WTC11 (cell line): ENCODE data around the gene CLIC3. TPM values are rescaled to one million over a fixed set of nuclear protein-coding genes. Genes with fewer than 3 reads are reported as not detected.

Source experiments
- ATAC-seq: fragments of 200-7000 bp; cut with Tn5 transposase; 2 replicates; pipeline ENCODE4 v1.10.0; 2021; ENCODE audit warnings: mild to moderate bottlenecking, moderate library complexity
- CTCF ChIA-PET: fragments of 300-600 bp; sonication (Branson Sonifier 250); formaldehyde crosslinking; loops from one replicate; lab custom pipeline; 2021; ENCODE audit warnings: antibody characterized with exemption; lab: Charles Lee
- POLR2A ChIA-PET: fragments of 350-600 bp; sonication (Branson Sonifier 250); formaldehyde crosslinking; loops from one replicate; lab custom pipeline; 2021; ENCODE audit warnings: antibody characterized with exemption; lab: Charles Lee
- DNase-seq: peaks from one replicate; pipeline ENCODE4 v3.0.0; 2021; ENCODE audit warnings: low spot score
- H3K27ac Mint-ChIP-seq: 2 replicates; pipeline ENCODE4 v1.8.0; 2021; ENCODE audit warnings: mixed read lengths
- H3K27me3 Mint-ChIP-seq: 2 replicates; pipeline ENCODE4 v1.8.0; 2021; ENCODE audit warnings: low read depth, mild to moderate bottlenecking, moderate library complexity, mixed read lengths
- H3K36me3 Mint-ChIP-seq: 2 replicates; pipeline ENCODE4 v1.8.0; 2021; ENCODE audit warnings: mixed read lengths
- H3K4me1 Mint-ChIP-seq: 2 replicates; pipeline ENCODE4 v1.8.0; 2022; ENCODE audit warnings: mixed read lengths
- H3K4me3 Mint-ChIP-seq: 2 replicates; pipeline ENCODE4 v1.8.0; 2021; ENCODE audit warnings: mild to moderate bottlenecking, moderate library complexity, mixed read lengths
- H3K9me3 Mint-ChIP-seq: 2 replicates; pipeline ENCODE4 v1.8.0; 2021; ENCODE audit warnings: mixed read lengths
- ATF6 ChIP-seq: sonication (generic); formaldehyde crosslinking; IDR thresholded peaks from 2 replicates; pipeline ENCODE4 v1.8.1; 2023; ENCODE audit warnings: mild to moderate bottlenecking, missing genetic modification reagents
- ESRRA ChIP-seq: sonication (generic); formaldehyde crosslinking; IDR thresholded peaks from 2 replicates; pipeline ENCODE4 v1.8.1; 2022; ENCODE audit warnings: mild to moderate bottlenecking, missing genetic modification reagents, borderline replicate concordance
- GABPB1 ChIP-seq: sonication (generic); formaldehyde crosslinking; IDR thresholded peaks from 2 replicates; pipeline ENCODE4 v1.8.1; 2023; ENCODE audit warnings: mild to moderate bottlenecking, missing genetic modification reagents
- GRHL2 ChIP-seq: fragments of 250-450 bp; sonication (Bioruptor Pico); IDR thresholded peaks from 2 replicates; pipeline ENCODE4 v1.8.0; 2022; ENCODE audit warnings: mild to moderate bottlenecking, moderate library complexity; ENCODE audit not compliant: insufficient replicate concordance, severe bottlenecking
- HMGXB4 ChIP-seq: sonication (generic); formaldehyde crosslinking; IDR thresholded peaks from 2 replicates; pipeline ENCODE4 v1.8.1; 2023; ENCODE audit warnings: mild to moderate bottlenecking, moderate library complexity, missing genetic modification reagents
- JUN ChIP-seq: sonication (generic); formaldehyde crosslinking; IDR thresholded peaks from 2 replicates; pipeline ENCODE4 v1.8.0; 2023; ENCODE audit warnings: mild to moderate bottlenecking, missing genetic modification reagents
- MYBL2 ChIP-seq: sonication (generic); formaldehyde crosslinking; IDR thresholded peaks from 2 replicates; pipeline ENCODE4 v1.8.1; 2023; ENCODE audit warnings: mild to moderate bottlenecking, moderate library complexity, missing genetic modification reagents
- SMAD3 ChIP-seq: sonication (generic); formaldehyde crosslinking; IDR thresholded peaks from 2 replicates; pipeline ENCODE4 v1.8.0; 2022; ENCODE audit warnings: missing genetic modification reagents, mild to moderate bottlenecking, borderline replicate concordance
- SMAD4 ChIP-seq: sonication (generic); formaldehyde crosslinking; IDR thresholded peaks from 2 replicates; pipeline ENCODE4 v1.8.0; 2022; ENCODE audit warnings: mild to moderate bottlenecking, missing genetic modification reagents
- SP1 ChIP-seq: sonication (generic); formaldehyde crosslinking; conservative IDR thresholded peaks from 2 replicates; pipeline ENCODE4 v1.8.1; 2022; ENCODE audit warnings: missing genetic modification reagents
- TEAD1 ChIP-seq: sonication (generic); formaldehyde crosslinking; IDR thresholded peaks from 2 replicates; pipeline ENCODE4 v1.8.0; 2022; ENCODE audit warnings: mild to moderate bottlenecking, missing genetic modification reagents
- TP53 ChIP-seq: sonication (generic); formaldehyde crosslinking; IDR thresholded peaks from 2 replicates; pipeline ENCODE4 v1.8.1; 2023; ENCODE audit warnings: mild to moderate bottlenecking, missing genetic modification reagents
- USF2 ChIP-seq: sonication (generic); formaldehyde crosslinking; IDR thresholded peaks from 2 replicates; pipeline ENCODE4 v1.8.1; 2023; ENCODE audit warnings: mild to moderate bottlenecking, missing genetic modification reagents, moderate library complexity
- ZNF219 ChIP-seq: sonication (generic); formaldehyde crosslinking; IDR thresholded peaks from 2 replicates; pipeline ENCODE4 v1.8.0; 2023; ENCODE audit warnings: missing genetic modification reagents, mild to moderate bottlenecking, borderline replicate concordance
- total RNA-seq: library from RNA; stranded (reverse); gene quantifications from 3 replicates; pipeline ENCODE4 v1.2.3, GENCODE V29; 2021
- TF ChIP-seq, protein P1 (sequence below): fragments of 250-450 bp; sonication (Bioruptor Pico); IDR thresholded peaks from 2 replicates; pipeline ENCODE4 v1.9.0; 2021; ENCODE audit warnings: moderate library complexity, mild to moderate bottlenecking, inconsistent platforms, borderline replicate concordance
- TF ChIP-seq, protein P2 (sequence below): sonication (generic); formaldehyde crosslinking; IDR thresholded peaks from 2 replicates; pipeline ENCODE4 v1.8.0; 2023; ENCODE audit warnings: missing genetic modification reagents
- TF ChIP-seq, protein P3 (sequence below): sonication (generic); formaldehyde crosslinking; conservative IDR thresholded peaks from 2 replicates; pipeline ENCODE4 v1.8.1; 2022; ENCODE audit warnings: mild to moderate bottlenecking, missing genetic modification reagents
- TF ChIP-seq, protein P4 (sequence below): sonication (generic); formaldehyde crosslinking; IDR thresholded peaks from 2 replicates; pipeline ENCODE4 v1.8.1; 2022; ENCODE audit warnings: low read depth, mild to moderate bottlenecking, moderate library complexity, missing genetic modification reagents, borderline replicate concordance
- TF ChIP-seq, protein P5 (sequence below): sonication (generic); formaldehyde crosslinking; IDR thresholded peaks from 2 replicates; pipeline ENCODE4 v1.8.1; 2023; ENCODE audit warnings: mild to moderate bottlenecking, missing genetic modification reagents, borderline replicate concordance
- TF ChIP-seq, protein P6 (sequence below): sonication (generic); formaldehyde crosslinking; IDR thresholded peaks from 2 replicates; pipeline ENCODE4 v1.8.1; 2022; ENCODE audit warnings: mild to moderate bottlenecking, missing genetic modification reagents, moderate library complexity, borderline replicate concordance

Gene CLIC3
- total RNA-seq, 1 experiment from 2014 or later, result 0.31 TPM

GRCh38 chr9:137037035-137037434 is 40.7 kb upstream of the CLIC3 start:
- no peak for ATAC-seq
- CTCF ChIA-PET, result interaction anchor here (0.8 to 4.9 kb wide), 6 partner anchors 8 to 200 kb away, joined by 3 to 117 read pairs (median 14); partner anchors contain the start of genes NPDC1, PTGDS and SSNA1
- POLR2A ChIA-PET, result no interaction called here
- Mint-ChIP-seq H3K27ac (no peak overlapping the region), H3K4me1 (no peaks in the 10 kb centered on the region), H3K9me3 (no peaks in the 10 kb centered on the region), H3K36me3 (peaks cover 5% of the 10 kb centered on the region; the same call in 1 of the 2 replicates), H3K27me3 (no peaks in the 10 kb centered on the region), H3K4me3 (no peak overlapping the region)
- DNase-seq, result no peak
- no peak for TF ChIP-seq ATF6
- TF ChIP-seq, protein P1, sequence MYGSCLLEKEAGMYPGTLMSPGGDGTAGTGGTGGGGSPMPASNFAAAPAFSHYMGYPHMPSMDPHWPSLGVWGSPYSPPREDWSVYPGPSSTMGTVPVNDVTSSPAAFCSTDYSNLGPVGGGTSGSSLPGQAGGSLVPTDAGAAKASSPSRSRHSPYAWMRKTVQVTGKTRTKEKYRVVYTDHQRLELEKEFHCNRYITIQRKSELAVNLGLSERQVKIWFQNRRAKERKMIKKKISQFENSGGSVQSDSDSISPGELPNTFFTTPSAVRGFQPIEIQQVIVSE (CRISPR knock-in tag), result no peak
- TF ChIP-seq, protein P2, sequence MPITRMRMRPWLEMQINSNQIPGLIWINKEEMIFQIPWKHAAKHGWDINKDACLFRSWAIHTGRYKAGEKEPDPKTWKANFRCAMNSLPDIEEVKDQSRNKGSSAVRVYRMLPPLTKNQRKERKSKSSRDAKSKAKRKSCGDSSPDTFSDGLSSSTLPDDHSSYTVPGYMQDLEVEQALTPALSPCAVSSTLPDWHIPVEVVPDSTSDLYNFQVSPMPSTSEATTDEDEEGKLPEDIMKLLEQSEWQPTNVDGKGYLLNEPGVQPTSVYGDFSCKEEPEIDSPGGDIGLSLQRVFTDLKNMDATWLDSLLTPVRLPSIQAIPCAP, result no peak
- no peak for TF ChIP-seq GABPB1
- TF ChIP-seq, protein P3, sequence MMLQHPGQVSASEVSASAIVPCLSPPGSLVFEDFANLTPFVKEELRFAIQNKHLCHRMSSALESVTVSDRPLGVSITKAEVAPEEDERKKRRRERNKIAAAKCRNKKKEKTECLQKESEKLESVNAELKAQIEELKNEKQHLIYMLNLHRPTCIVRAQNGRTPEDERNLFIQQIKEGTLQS (CRISPR knock-in tag), result no peak
- no peak for TF ChIP-seq MYBL2 (CRISPR knock-in tag)
- TF ChIP-seq SP1 (CRISPR knock-in tag), result no peak
- TF ChIP-seq GRHL2 (CRISPR knock-in tag), result no peak
- no peak for TF ChIP-seq HMGXB4 (CRISPR knock-in tag)
- TF ChIP-seq TP53 (CRISPR knock-in tag), result no peak

DNA sequence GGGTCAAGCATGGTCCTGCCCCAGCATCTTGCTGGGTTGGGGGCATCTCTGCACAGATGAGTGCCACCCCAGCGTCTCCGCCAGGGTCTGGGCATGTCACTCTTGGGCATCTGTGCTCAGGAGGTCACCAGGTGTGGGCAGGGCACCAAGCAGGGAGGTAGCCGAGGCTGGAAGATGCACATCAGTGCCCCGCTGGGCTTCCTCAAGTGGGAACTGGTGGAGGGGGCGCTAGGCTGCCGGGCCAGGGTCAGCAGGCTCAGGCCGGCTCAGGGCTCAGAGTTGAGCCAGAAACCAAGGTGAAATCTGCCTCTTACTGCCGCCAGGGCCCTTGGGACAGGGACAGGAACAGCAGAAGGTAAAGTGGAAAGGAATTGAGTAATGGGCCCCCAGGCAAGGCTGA is 39.6 kb upstream of the CLIC3 start:
- peaks cover 5% of the 10 kb centered on the region; the same call in 1 of the 2 replicates for H3K36me3 Mint-ChIP-seq
- no peaks in the 10 kb centered on the region for H3K4me1 Mint-ChIP-seq
- ChIA-PET POLR2A (interaction anchor here (0.8 to 1.0 kb wide), 2 partner anchors 88 to 188 kb away, joined by 4 read pairs; no protein-coding TSS in a partner anchor), CTCF (interaction anchor here (0.6 to 4.9 kb wide), 78 partner anchors 8 to 387 kb away, joined by 3 to 151 read pairs (median 7); partner anchors contain the start of genes AJM1, C8G, CLIC3 and ENTPD2)
- ATAC-seq (no peak), DNase-seq (no peak)
- H3K27ac Mint-ChIP-seq, result no peak overlapping the region
- no peaks in the 10 kb centered on the region for H3K27me3 Mint-ChIP-seq
- no peak overlapping the region for H3K4me3 Mint-ChIP-seq
- H3K9me3 Mint-ChIP-seq, result no peaks in the 10 kb centered on the region
- TF ChIP-seq, protein P4, sequence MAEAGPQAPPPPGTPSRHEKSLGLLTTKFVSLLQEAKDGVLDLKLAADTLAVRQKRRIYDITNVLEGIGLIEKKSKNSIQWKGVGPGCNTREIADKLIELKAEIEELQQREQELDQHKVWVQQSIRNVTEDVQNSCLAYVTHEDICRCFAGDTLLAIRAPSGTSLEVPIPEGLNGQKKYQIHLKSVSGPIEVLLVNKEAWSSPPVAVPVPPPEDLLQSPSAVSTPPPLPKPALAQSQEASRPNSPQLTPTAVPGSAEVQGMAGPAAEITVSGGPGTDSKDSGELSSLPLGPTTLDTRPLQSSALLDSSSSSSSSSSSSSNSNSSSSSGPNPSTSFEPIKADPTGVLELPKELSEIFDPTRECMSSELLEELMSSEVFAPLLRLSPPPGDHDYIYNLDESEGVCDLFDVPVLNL, result no peak
- no peak for TF ChIP-seq ZNF219 (CRISPR knock-in tag)
- TF ChIP-seq, protein P5, sequence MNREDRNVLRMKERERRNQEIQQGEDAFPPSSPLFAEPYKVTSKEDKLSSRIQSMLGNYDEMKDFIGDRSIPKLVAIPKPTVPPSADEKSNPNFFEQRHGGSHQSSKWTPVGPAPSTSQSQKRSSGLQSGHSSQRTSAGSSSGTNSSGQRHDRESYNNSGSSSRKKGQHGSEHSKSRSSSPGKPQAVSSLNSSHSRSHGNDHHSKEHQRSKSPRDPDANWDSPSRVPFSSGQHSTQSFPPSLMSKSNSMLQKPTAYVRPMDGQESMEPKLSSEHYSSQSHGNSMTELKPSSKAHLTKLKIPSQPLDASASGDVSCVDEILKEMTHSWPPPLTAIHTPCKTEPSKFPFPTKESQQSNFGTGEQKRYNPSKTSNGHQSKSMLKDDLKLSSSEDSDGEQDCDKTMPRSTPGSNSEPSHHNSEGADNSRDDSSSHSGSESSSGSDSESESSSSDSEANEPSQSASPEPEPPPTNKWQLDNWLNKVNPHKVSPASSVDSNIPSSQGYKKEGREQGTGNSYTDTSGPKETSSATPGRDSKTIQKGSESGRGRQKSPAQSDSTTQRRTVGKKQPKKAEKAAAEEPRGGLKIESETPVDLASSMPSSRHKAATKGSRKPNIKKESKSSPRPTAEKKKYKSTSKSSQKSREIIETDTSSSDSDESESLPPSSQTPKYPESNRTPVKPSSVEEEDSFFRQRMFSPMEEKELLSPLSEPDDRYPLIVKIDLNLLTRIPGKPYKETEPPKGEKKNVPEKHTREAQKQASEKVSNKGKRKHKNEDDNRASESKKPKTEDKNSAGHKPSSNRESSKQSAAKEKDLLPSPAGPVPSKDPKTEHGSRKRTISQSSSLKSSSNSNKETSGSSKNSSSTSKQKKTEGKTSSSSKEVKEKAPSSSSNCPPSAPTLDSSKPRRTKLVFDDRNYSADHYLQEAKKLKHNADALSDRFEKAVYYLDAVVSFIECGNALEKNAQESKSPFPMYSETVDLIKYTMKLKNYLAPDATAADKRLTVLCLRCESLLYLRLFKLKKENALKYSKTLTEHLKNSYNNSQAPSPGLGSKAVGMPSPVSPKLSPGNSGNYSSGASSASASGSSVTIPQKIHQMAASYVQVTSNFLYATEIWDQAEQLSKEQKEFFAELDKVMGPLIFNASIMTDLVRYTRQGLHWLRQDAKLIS (CRISPR knock-in tag), result no peak
- no peak for TF ChIP-seq SMAD4
- TF ChIP-seq ESRRA (CRISPR knock-in tag), result no peak
- TF ChIP-seq GRHL2 (CRISPR knock-in tag), result no peak
- TF ChIP-seq, protein P1 (CRISPR knock-in tag), result no peak
- no peak for TF ChIP-seq TEAD1 (CRISPR knock-in tag)
- TF ChIP-seq SMAD3, result no peak
- TF ChIP-seq JUN (CRISPR knock-in tag), result no peak
- TF ChIP-seq, protein P6, sequence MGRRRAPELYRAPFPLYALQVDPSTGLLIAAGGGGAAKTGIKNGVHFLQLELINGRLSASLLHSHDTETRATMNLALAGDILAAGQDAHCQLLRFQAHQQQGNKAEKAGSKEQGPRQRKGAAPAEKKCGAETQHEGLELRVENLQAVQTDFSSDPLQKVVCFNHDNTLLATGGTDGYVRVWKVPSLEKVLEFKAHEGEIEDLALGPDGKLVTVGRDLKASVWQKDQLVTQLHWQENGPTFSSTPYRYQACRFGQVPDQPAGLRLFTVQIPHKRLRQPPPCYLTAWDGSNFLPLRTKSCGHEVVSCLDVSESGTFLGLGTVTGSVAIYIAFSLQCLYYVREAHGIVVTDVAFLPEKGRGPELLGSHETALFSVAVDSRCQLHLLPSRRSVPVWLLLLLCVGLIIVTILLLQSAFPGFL, result no peak
- no peak for TF ChIP-seq USF2
- TF ChIP-seq GABPB1, result no peak
